ENCODE results near the gene CTTNBP2.

The CTTNBP2 gene

GRCh38 chr7:117873310-117874190 lies at the start of gene CTTNBP2:
Gene CTTNBP2 (minus strand): TSS chr7:117873441. CDS start chr7:117873415, 26 bp downstream.
- DNase-seq (ENCODE audit: low read depth in 2 of 2), result no peak

GRCh38 chr7:117916309-117916708 lies 43.1 kb upstream of the CTTNBP2 start:
- no peak for DNase-seq (ENCODE audit: low read depth in 2 of 2)

GRCh38 chr7:117912421-117912820 lies 39.2 kb upstream of the CTTNBP2 start:
- DNase-seq (ENCODE audit: low read depth in 2 of 2), result no peak

GRCh38 chr7:117908031-117908795 lies 35.0 kb upstream of the CTTNBP2 start:
- no peak for DNase-seq (ENCODE audit: low read depth in 2 of 2)

GRCh38 chr7:117907049-117907640 lies 33.9 kb upstream of the CTTNBP2 start:
- DNase-seq (ENCODE audit: low read depth in 2 of 2), result no peak

GRCh38 chr7:117902314-117902889 lies 29.2 kb upstream of the CTTNBP2 start:
- DNase-seq (ENCODE audit: low read depth in 2 of 2), result no peak

- DNase-seq (ENCODE audit: low read depth in 2 of 2), result no peak
These were observed 28.0 kb upstream of the CTTNBP2 start for GRCh38 chr7:117901089-117901797.

- no peak for DNase-seq (ENCODE audit: low read depth in 2 of 2)
These were observed 23.1 kb upstream of the CTTNBP2 start for GRCh38 chr7:117896339-117896738.

GRCh38 chr7:117895276-117895675 lies 22.0 kb upstream of the CTTNBP2 start:
- no peak for DNase-seq (ENCODE audit: low read depth in 2 of 2)

- DNase-seq (ENCODE audit: low read depth in 2 of 2), result no peak
These were observed 20.8 kb upstream of the CTTNBP2 start for GRCh38 chr7:117894037-117894436.

- no peak for DNase-seq (ENCODE audit: low read depth in 2 of 2)
These were observed 19.6 kb upstream of the CTTNBP2 start for GRCh38 chr7:117892821-117893220.

GRCh38 chr7:117889611-117890010 lies 16.4 kb upstream of the CTTNBP2 start:
- no peak for DNase-seq (ENCODE audit: low read depth in 2 of 2)

- DNase-seq (ENCODE audit: low read depth in 2 of 2), result no peak
These were observed 15.4 kb upstream of the CTTNBP2 start for GRCh38 chr7:117888627-117889026.

- no peak for DNase-seq (ENCODE audit: low read depth in 2 of 2)
These were observed 9.4 kb upstream of the CTTNBP2 start for GRCh38 chr7:117882594-117882993.

GRCh38 chr7:117876761-117877160 lies 3.5 kb upstream of the CTTNBP2 start:
- DNase-seq (ENCODE audit: low read depth in 2 of 2), result no peak

GRCh38 chr7:117875566-117875965 lies 2.3 kb upstream of the CTTNBP2 start:
- no peak for DNase-seq (ENCODE audit: low read depth in 2 of 2)

GRCh38 chr7:117874191-117874700 lies 1.0 kb upstream of the CTTNBP2 start:
- DNase-seq (ENCODE audit: low read depth in 2 of 2), result no peak

GRCh38 chr7:117872561-117873309 lies 506 bp downstream of the CTTNBP2 start:
- DNase-seq (ENCODE audit: low read depth in 2 of 2), result no peak

- no peak for DNase-seq (ENCODE audit: low read depth in 2 of 2)
These were observed 1.3 kb downstream of the CTTNBP2 start for GRCh38 chr7:117871778-117872538.

GRCh38 chr7:117871401-117871777 lies 1.9 kb downstream of the CTTNBP2 start:
- no peak for DNase-seq (ENCODE audit: low read depth in 2 of 2)

Data from stimulated activated CD8-positive, alpha-beta memory T cell treated with anti-CD3 and anti-CD28 coated beads, Interleukin-15, amount 100 ng/mL, for 4 hours (primary cell).